Fibroblast of skin of abdomen (primary cell): Measurements from ENCODE around the gene CCNG2.

Experiments
- DNase-seq: peaks from one replicate; pipeline ENCODE4 v3.0.0-alpha.2; 2013

Gene CCNG2

DNA sequence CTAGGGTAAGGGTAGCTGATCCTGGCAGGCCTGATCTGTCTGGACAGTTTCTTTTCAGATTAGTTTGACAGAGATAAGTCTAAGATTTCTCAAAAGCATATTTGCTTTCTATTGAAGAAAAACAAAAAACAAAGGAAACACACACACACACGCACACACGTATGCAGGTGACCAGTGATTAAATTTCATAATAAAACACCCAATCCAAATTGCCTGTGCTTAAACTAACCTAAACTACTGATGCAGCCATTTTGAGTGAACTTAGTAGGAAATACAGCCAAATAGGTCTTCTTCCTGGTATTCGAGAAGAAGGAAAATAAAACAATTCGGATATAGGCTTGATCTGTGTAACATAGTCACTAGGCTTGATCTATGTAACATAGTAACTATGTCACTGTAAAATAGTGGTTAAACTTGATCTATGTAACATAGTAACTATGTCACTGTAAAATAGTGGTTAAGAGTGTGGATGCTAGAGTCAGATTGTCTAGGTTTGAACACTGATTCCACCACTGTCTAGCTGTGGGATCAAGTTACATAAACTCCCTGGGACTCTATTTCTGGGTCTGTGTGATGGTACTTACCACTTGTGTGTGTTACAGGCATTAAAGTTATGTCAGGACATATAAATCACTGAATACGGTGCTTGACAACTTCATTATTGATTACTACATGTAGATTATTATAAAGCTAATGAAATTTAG is 9.8 kb upstream of the CCNG2 start:
- no peak for DNase-seq

DNA sequence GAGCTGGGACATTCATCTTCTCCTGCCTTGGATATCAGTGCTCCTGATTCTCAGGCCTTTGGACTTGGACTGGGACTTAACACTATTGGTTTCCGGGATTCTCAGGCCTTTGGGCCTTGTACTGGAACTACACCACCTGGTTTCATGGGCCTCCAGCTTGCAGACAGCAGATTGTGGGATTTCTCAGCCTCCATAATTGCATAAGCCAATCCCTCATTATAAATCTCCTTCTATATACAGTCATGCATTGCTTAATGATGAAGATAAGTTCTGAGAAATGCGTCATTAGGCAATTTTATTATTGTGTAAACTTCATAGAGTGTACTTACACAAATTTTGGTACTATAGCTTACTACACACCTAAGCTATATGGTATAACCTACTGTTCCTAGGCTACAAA is 8.9 kb upstream of the CCNG2 start:
- no peak for DNase-seq

DNA sequence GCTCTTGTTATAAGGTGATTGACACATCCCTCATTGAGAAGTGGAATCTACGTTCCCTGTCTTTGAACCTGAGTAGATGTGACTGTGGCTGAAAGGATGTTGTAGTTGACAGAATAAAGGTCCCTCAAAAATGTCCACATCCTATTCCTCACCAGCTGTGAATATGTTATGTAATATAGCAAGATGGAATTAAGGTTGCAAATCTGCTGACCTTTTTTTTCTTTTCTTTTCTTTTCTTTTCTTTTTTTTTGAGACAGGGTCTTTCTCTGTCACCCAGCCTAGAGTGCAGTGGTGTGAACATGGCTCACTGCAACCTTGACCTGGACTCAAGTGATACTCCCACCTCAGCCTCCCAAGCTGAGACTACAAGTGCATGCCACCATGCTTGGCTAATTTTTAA is 7.2 kb upstream of the CCNG2 start:
- DNase-seq = no peak

DNA sequence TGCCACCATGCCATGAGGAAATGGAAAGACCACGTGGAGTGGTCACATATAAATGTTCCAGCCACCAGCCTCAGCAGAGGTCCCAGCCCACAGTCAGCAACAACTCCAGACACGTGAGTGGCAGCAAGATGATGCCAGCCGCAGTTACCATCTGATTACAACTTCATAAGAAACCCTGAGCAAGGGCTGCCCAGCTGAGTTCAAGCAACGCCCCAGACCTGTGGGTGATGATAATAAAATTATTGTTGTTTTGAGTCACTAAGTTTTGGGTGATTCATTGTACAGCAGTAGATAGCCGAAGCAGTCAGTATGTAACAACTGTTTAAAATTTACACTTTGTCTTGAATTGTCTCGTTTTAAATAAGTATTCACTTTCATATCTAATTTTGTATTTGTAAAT is 5.8 kb upstream of the CCNG2 start:
- DNase-seq = no peak

DNA sequence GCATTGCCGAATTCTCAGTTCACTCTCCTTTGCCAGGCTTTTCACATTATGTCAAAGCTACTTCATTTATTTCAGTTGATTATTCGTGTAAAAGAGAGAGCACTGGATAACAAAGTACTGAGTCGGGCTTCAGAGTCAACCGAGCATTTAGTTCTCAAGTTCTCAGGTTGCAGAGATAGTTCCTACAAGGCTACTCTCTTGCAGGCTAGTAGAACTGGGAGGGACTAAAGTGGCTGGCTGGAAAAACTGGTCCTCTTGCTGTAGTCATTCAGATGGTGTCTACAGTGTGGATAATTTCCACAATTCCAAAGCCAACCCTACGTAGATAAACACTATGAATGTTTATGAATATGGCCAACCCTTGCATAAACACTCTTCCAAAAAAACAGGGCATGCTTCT is 4.6 kb upstream of the CCNG2 start:
- DNase-seq = no peak

DNA sequence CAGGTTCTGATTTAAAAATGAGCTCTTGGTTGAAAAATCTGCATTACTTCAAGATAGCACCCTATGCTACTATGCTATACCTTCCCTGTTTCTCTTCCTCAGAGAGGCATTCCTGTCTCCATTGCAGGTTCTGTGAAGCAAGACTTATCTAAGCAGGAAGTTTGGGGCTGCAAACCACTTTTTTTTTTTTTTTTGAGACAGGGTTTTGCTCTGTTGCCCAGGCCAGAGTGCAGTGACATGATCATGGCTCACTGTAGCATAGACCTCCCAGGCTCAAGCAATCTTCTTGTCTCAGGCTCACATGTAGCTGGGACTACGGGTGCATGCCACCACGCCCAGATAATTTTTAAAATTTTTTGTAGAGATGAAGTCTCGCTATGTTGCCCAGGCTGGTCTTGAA is 4.0 kb upstream of the CCNG2 start:
- DNase-seq = no peak

DNA sequence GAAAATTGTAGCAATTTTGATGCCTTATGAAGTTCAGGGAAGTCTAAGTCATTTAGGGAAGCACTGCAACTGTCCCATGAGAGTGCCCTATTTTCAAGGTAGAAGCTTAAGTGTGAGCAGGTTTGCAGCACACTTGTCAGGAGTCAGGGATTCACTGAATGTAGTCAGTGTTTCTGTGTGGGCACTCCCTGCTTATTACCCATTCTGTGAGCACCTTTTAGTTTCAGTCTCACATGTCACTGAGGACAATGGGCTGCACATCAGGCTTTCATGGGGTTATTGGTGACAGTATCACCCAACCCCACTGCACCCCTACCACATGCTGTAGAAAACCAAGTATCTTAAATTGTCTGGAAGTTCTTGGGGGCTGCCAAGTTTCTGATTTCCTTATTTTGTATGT is 2.9 kb upstream of the CCNG2 start:
- DNase-seq = no peak

DNA sequence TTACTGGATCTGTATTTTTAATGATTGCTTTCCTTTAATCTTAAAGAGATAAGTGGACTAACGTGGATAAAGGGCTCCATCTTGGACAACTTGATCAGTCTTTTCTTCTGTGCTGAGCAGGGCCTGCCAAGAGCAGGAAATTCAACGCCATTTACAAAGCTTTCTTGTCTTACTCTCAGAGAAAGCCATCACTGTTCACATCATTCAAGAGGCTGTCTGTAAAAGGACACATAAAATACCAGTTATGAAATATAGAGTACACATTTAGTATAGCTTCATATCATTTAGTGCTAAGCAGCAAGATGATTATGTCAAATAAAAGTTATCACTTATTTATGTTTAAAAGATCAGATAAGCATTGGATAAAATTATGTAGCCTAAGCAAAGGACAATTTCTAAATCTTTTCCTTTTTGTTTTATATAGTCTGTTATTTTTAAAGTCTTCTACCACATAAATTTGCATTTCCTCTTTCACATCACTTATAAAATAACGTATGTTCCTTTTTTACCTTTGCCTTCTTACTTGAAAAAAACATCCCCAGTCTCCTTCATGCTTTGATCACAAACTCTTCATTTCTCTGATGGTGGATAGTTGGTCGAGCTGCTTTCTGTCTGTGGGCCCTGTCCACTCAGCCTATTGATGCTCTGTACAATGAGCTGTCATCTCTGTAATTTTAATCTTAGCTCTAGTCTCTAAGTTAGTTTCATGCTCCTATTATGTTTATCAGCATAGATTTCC is 2.1 kb upstream of the CCNG2 start:
- no peak for DNase-seq

DNA sequence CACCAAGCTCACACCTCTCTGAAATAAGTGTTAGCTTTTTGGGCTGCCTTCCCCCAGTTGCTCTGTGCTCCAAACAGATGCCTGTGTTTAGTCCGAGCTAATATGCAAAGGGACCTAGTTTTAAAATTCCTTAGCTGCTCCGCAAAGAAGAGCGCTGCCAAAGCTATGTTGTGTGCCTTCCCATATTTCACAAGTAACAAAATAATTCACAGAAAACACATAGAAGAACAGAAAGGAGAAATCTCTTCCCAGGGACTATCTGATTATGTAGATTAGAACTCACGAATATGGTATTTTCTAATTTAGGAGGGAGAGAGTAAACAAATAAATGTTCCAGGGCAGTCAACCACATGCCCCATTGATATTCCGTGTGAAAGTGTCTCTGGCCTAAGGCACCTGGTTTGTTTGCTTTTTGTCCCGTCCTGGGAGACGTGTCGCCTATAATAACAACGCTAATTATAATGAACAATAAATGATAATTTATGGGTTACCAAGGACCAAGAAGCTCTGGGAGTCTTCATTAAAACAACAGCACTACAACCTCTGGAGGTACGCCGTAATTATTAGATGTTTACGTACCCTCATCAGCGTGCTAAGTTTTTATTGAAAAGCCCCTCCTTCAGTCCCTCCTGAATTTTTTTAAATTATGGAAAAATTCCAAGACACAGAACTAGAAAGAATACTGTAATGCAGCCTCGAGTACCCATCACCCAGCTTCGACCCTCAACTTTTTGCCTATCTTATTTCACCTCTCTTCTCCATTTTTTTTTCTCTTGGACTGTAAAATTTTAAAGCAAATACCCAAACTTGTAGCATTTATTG is 1.2 kb upstream of the CCNG2 start:
- DNase-seq = no peak

DNA sequence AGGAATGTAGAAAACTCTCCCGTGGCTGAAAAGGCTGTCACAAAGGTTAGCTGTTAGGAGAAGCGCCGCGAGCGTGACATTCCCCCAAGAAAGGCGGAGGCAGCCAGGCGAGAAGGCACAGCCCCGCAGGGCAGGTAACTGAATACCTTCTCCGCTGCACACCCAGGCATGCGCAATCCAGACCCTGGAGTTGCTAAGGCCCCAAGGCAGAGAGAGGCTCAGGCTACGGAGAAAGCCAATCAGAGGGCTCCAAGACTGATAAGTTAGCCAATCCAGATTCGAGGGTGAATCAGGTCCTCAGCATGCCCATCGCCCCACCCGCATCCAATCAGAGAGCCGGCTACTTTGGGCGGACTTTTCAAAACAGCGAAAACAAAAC is 485 bp upstream of the CCNG2 start:
- peak; percentile 100 for DNase-seq

DNA sequence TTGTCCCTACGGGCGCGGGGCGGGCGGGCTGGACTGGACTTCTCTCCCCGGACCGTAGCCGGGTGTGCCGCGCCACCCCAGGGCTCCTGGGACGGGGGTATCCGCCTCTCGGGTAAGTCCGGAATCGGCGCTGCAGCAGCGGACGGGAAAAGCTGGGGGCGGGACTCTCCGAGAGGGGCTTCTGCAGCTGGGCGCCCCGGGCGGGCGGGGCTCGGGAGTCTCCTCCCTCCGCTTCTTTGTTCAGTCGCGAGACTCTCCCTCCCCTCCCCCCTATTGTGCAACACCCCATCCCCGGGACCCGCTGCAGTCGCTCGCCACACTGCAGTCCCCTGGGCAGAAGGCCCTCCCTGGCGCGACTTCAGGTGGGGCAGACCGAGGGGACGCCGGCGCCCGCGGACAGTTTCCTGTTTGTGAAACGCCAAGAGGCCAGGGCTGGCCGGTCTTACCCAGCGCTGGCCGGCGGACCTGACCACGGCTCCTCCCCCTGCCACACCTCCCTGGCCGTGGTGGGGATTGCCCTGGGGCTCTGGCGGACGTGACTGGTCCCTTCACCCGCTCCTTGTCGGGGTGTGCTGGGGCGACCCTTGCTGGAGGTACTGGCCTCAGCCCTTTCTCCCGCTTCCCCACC is 966 bp downstream of the CCNG2 start:
- DNase-seq = peak; percentile 89

DNA sequence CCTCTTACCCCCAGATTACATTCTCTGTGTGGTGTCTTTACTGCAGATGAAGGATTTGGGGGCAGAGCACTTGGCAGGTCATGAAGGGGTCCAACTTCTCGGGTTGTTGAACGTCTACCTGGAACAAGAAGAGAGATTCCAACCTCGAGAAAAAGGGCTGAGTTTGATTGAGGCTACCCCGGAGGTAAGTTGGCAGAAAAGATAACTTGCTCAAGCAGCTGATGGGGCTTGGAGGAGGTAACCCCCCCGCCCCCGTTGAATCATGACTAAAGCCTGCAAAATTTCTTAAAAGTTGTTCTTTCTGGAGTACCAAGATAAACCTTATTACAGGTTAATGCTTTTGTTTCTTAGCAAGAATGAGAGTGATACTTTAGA is 1.5 kb downstream of the CCNG2 start:
- no peak for DNase-seq

DNA sequence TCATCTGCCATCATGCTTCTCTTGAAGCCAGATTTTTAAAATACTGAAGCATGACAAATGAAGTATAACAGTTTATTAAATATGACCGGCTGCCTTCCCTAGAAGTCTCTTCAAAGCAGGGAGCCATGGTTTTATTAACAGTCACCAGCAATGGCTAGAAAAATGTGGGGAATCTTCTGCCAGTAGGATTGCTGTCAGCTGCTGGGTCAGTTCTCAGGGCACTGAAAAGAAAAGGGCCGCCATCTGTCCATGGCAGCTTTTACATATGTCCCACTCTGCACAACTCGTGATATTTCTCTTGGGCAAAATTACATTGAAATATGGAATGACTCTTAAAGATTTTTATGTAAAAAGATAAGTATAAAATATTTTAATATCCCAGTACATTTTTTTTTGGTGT is 2.8 kb downstream of the CCNG2 start:
- no peak for DNase-seq

DNA sequence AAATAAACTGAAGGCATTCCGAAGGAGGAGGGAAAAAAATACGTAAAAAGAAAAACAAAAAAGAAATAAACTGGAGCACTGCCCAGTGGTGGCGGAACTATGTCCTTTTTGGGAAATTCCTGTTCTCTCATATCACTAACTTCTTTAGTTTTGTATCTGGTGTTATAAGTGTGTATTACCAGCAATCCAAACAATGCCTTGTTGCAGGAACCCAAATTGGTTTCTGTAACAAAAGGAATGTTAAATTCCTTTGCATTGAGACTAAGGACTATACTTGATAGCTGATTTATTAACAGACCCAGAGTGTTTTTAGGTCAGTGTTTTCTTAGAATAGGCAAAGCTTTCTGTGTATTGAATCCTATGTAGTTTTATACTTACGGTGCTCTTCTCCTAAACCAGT is 6.6 kb downstream of the CCNG2 start:
- no peak for DNase-seq

DNA sequence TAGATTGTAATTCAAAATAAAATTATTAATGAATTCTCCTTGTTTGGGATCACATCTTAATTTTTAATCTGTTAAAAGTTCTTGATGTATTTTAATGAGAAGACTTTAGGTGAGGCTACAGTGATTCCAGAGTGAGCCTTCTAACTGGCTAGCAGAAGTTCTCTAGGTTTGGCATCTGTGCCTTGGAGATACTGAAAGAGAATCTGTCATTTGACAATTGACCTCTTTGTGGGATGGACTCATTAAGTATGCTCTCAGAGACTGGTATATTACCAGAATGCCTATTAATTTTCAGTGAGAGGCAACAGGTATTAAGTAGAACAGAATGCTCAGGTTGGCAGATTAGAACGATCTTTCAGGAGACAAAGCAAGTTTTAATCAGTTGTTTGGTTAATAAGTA is 10.2 kb downstream of the CCNG2 start:
- DNase-seq = no peak

DNA sequence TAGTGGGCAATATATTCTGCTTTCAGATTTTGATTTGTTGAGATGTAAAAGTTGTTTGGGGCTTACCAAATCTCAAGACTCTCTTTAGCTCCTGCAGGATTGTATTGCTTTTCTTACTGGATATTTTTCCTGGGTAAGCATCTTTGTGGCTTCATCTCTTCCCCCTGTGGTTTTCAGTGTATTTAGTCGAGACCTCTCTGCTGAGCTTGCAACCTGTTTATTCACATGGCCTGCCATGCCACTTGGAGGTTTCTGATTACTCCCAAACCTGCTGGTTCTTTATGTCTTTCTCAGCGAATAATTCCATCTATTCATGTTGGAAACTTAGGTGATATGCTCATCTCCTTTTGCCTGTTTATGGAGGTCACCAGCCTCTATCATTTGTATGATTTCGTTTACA is 10.9 kb downstream of the CCNG2 start:
- no peak for DNase-seq

DNA sequence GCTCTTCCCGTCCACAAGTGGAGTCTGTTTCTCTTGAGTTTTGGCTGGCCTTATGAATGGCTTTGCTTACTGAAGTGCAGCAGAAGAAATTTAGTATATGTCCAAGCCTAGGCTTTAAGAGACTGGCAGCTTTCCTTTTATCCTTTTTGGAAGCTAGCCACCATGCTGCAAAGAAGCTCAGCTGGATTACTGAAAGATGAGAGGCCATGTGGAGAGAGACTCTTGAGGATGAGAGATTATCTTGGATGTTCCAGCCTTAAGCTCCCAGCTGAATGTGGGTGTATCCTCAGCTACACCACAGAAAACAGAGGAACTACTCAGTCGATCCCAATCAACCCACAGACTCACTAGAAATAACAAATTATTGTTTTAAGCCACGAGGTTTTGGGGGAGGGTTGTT is 12.5 kb downstream of the CCNG2 start:
- DNase-seq = peak; percentile 63

DNA sequence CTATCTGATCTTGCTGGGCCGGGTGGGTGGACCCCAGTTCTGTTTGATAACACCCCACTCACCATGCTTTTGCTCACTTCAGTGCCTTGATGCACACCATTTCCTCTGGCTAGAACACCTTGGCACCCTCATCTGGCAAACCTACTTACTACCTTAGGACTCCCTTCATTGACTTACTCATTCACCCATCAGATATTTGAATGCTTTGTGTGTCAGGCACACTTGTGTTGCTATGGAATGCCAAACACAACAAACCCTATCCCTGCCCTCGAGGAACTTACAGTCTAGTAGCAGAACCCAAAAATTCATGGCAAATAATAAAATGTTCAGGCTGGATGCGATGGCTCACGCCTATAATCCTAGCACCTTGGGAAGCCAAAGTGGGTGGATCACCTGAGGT is 13.9 kb downstream of the CCNG2 start:
- no peak for DNase-seq

DNA sequence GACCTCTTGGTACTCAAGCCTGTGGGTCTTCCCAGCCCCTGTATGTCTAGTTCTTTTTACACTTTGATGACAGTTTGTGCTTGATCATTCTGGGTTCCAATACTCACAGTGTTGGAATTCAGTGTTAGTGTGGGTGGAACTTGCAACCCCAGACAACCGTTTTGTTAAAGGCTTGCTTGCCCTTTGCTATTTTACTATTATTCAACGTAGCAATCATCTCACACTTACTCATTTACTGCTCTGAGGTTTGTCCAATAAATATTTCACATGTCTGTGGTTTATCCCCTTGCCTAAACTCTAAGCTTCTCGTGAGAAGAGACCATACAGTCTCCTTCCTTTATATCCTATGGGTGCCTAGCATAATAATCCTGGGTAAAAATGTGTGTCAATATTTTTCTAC is 15.3 kb downstream of the CCNG2 start:
- DNase-seq = peak; percentile 96

DNA sequence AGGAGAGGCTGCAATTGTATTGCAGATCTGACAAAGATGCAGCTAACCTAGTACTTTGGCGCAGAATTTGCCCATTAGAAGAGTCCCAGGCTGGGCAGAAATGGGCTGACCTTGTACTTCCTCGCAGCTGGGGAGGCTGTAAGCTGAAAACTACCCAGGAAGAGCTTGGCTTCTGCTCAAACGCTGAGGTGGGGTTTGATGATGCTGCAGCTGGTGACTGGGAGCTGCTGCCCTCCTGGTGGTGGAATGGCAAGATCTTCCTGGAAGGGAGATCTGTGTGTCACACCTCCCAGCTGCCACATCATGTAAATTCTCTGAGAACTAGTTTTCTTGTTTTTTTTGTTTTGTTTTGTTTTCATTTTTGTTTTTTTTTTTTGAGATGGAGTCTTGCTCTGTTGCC is 17.4 kb downstream of the CCNG2 start:
- peak; percentile 28 for DNase-seq

DNA sequence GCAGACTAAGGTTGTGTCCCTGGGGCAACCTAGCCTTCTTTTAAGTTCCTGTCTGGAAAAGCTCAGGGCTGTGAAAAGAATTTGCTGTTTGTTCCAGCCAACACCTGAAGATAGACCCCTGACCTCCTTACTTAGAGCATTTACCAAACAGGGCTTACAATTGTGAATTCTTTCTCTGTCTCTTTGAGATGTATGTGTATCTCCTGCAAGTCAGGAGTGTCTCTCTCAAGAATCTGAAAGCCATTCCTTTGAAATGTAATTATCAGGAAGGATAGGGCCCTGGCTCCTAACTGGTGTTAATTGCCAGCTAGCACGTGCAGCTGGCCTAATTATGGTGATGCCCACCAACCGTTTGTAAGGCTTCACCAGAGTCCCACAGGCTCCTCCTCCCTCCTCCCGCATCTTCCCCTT is 18.2 kb downstream of the CCNG2 start:
- DNase-seq = no peak

DNA sequence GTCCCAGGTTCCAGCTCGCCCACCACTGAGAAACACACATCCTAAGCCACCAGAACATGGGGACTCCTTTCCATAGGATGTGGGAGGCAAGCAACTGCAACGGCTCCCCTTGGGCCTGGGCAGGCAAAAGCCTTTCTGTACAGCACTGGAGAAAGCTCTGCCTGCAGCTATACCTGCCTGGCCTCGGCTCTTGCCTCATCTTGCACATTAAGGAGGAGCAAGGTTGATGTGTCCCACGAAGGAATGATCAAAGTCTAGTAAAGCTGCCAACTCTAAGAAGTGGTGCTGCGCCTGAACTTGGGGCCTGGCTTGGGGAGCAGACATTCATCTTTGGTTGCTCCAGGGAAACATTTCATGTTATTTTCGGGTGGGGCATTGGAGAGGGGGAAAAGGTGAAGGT is 19.6 kb downstream of the CCNG2 start:
- DNase-seq = no peak

DNA sequence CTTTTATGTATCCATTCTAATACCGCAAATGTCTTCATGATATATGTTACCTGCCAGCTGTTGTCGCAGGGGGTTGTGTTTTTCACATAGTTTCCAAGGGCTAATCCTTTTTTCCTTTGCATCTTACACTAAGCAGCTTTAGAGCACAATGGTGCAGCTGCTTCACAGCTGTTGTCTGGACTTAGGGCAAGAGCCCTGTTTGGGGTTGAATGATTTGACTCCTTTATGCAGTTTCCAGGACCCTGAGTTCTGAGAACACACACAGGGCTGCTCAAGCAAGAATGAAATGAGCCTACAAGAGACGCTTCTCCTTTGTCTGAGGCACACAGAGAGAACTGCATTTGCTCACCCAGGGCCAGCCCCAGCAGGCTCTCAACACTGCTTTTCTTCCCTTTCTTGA is 20.2 kb downstream of the CCNG2 start:
- DNase-seq = peak; percentile 81
